ENCODE results near the gene PMM1. TPM values are rescaled to one million over a fixed set of nuclear protein-coding genes. Genes with fewer than 3 reads are reported as not detected.
"Not testable (repeated sequence)": the region's sequence is repeated elsewhere in the genome, so short reads cannot be mapped to it uniquely, and the experiment has no call there.

PMM1 gene
- total RNA-seq, 1 donor from 2014 or later, result 13.9 TPM

- no peak for DNase-seq
- no peak for ATAC-seq (ENCODE audit: poor library complexity)
- intact Hi-C loops (cut with DNase I), result no loop called here
These were observed 17.9 kb downstream of the PMM1 start for GRCh38 chr22:41571786-41572185.

GRCh38 chr22:41570221-41570620, 19.4 kb downstream of the PMM1 start:
- ATAC-seq (ENCODE audit: poor library complexity), result no peak
- DNase-seq, result no peak
- intact Hi-C loops (cut with DNase I), result no loop called here

GRCh38 chr22:41568811-41569210, 20.8 kb downstream of the PMM1 start:
- no peak for ATAC-seq (ENCODE audit: poor library complexity)
- DNase-seq, result no peak
- intact Hi-C loops (cut with DNase I), result no loop called here

- no peak for ATAC-seq (ENCODE audit: poor library complexity)
- intact Hi-C loops (cut with DNase I), result no loop called here
- no peak for DNase-seq
These were observed 22.2 kb downstream of the PMM1 start for GRCh38 chr22:41567512-41567768.

GRCh38 chr22:41565403-41566054, 24.1 kb downstream of the PMM1 start:
- intact Hi-C loops (cut with DNase I), result no loop called here
- ATAC-seq (ENCODE audit: poor library complexity) (peak; percentile 19), DNase-seq (no peak)

- intact Hi-C loops (cut with DNase I), result no loop called here
- DNase-seq (no peak), ATAC-seq (ENCODE audit: poor library complexity) (no peak)
These were observed 25.1 kb downstream of the PMM1 start for GRCh38 chr22:41564563-41564962.

GRCh38 chr22:41563051-41563711, 26.5 kb downstream of the PMM1 start:
- peak; percentile 20 for ATAC-seq (ENCODE audit: poor library complexity)
- intact Hi-C loops (cut with DNase I), result no loop called here
- no peak for DNase-seq

- intact Hi-C loops (cut with DNase I), result no loop called here
- DNase-seq, result no peak
- ATAC-seq (ENCODE audit: poor library complexity), result no peak
These were observed 27.2 kb downstream of the PMM1 start for GRCh38 chr22:41562461-41562860.

- ATAC-seq (ENCODE audit: poor library complexity) (peak; percentile 68), DNase-seq (peak; percentile 72)
- intact Hi-C loops (cut with DNase I), result no loop called here
These were observed 27.9 kb downstream of the PMM1 start for GRCh38 chr22:41561788-41562187.

GRCh38 chr22:41561335-41561734, 28.3 kb downstream of the PMM1 start:
- DNase-seq (no peak), ATAC-seq (ENCODE audit: poor library complexity) (peak; percentile 26)
- intact Hi-C loops (cut with DNase I), result no loop called here

- ATAC-seq (ENCODE audit: poor library complexity) (peak; percentile 11), DNase-seq (no peak)
- intact Hi-C loops (cut with DNase I), result no loop called here
These were observed 29.6 kb downstream of the PMM1 start for GRCh38 chr22:41560095-41560471.

- ATAC-seq (ENCODE audit: poor library complexity); intact Hi-C loops (cut with DNase I); DNase-seq: not testable (repeated sequence)
These were observed 31.4 kb downstream of the PMM1 start for GRCh38 chr22:41558241-41558630.

GRCh38 chr22:41557401-41558240, 32.0 kb downstream of the PMM1 start:
- ATAC-seq (ENCODE audit: poor library complexity) (peak; percentile 26), DNase-seq (peak; percentile 90)
- intact Hi-C loops (cut with DNase I), result no loop called here

- DNase-seq (no peak), ATAC-seq (ENCODE audit: poor library complexity) (no peak)
These were observed 33.1 kb downstream of the PMM1 start for GRCh38 chr22:41556561-41556960.

GRCh38 chr22:41555325-41555982, 34.2 kb downstream of the PMM1 start:
- intact Hi-C loops (cut with DNase I), result no loop called here
- peak; percentile 11 for ATAC-seq (ENCODE audit: poor library complexity)
- DNase-seq, result no peak

More at GRCh38 chr22:41556561-41556960, 33.1 kb downstream of the PMM1 start:
- intact Hi-C loops (cut with DNase I), result no loop called here

GRCh38 chr22:41551877-41552582, 37.6 kb downstream of the PMM1 start:
- intact Hi-C loops (cut with DNase I), result no loop called here
- ATAC-seq (ENCODE audit: poor library complexity), result no peak
- DNase-seq, result no peak

GRCh38 chr22:41550952-41551491, 38.6 kb downstream of the PMM1 start:
- no peak for ATAC-seq (ENCODE audit: poor library complexity)
- DNase-seq, result no peak
- intact Hi-C loops (cut with DNase I), result no loop called here

GRCh38 chr22:41548830-41549211, 40.8 kb downstream of the PMM1 start:
- intact Hi-C loops (cut with DNase I), result no loop called here
- DNase-seq, result no peak
- no peak for ATAC-seq (ENCODE audit: poor library complexity)

Data from Right ventricle myocardium superior (tissue), 1 donor.